Esophagus squamous epithelium (tissue), 4 donors: Measurements from ENCODE around the gene HS3ST3A1.

Source experiments
- POLR2A ChIP-seq, 4 donors: fragments of 450-650 bp; IDR thresholded peaks; one replicate each; pipeline ENCODE4 v1.6.1; 2017; ENCODE audit warnings: antibody characterized with exemption in 4 of 4, mild to moderate bottlenecking in 4 of 4, moderate library complexity in 3 of 4
- TF ChIP-seq, protein P1 (sequence below), 6 experiments: fragments of 450-650 bp in 4 of 6; fragments of 200-600 bp in 2 of 6; sonication (generic) in 2 of 6; IDR thresholded peaks; one replicate each; pipeline ENCODE4 v1.5.1; 2016 to 2019; ENCODE audit warnings: antibody characterized with exemption in 6 of 6, mild to moderate bottlenecking in 4 of 6, moderate library complexity in 4 of 6

- TF ChIP-seq, protein P1, sequence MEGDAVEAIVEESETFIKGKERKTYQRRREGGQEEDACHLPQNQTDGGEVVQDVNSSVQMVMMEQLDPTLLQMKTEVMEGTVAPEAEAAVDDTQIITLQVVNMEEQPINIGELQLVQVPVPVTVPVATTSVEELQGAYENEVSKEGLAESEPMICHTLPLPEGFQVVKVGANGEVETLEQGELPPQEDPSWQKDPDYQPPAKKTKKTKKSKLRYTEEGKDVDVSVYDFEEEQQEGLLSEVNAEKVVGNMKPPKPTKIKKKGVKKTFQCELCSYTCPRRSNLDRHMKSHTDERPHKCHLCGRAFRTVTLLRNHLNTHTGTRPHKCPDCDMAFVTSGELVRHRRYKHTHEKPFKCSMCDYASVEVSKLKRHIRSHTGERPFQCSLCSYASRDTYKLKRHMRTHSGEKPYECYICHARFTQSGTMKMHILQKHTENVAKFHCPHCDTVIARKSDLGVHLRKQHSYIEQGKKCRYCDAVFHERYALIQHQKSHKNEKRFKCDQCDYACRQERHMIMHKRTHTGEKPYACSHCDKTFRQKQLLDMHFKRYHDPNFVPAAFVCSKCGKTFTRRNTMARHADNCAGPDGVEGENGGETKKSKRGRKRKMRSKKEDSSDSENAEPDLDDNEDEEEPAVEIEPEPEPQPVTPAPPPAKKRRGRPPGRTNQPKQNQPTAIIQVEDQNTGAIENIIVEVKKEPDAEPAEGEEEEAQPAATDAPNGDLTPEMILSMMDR (IDR thresholded peaks at IDR 0.05) = no peak
- no peak for TF ChIP-seq POLR2A (IDR thresholded peaks at IDR 0.05)
Measured at GRCh38 chr17:13647543-13648021, 45.9 kb upstream of the HS3ST3A1 start.
